GM19238 (cell line): ENCODE measurements around the gene UROD.
"Not testable (repeated sequence)": the region's sequence is repeated elsewhere in the genome, so short reads cannot be mapped to it uniquely, and the experiment has no call there.

Experiments
- DNase-seq: peaks from one replicate; pipeline ENCODE4 v3.0.0; 2011; ENCODE audit warnings: low spot score; ENCODE audit not compliant: insufficient read length

Gene UROD

DNA sequence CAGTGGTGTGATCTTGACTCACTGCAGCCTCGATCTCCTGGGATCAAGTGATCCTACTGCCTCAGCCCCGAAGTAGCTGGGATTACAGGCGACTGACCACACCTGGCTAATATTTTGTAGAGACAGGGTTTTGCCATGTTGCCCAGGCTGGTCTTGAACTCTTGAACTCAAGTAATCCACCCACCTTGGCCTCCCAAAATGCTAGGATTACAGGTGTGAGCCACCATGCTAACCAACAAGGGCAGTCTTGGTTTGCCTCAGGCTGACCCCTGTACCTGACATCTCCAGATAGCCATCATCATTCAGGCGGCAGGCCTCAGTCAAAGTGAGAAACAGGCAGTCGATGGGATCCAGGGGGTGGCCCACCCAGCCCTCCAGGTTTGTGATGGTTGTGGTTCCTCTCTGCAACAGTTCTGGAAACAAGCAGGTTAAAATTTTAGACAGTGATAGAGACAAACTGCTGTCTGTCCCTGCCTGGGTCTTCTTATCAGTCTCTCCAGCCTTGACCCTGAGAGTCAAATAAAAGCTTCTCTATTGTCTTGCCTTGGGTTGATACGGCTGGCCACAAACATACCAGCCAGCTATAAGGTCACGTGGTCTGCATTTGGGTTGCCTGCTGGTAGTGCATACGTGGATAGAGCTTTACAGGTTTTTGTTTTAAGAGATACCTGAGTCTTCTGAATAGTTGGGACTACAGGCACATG is 26.8 kb downstream of the UROD start:
- no peak for DNase-seq

DNA sequence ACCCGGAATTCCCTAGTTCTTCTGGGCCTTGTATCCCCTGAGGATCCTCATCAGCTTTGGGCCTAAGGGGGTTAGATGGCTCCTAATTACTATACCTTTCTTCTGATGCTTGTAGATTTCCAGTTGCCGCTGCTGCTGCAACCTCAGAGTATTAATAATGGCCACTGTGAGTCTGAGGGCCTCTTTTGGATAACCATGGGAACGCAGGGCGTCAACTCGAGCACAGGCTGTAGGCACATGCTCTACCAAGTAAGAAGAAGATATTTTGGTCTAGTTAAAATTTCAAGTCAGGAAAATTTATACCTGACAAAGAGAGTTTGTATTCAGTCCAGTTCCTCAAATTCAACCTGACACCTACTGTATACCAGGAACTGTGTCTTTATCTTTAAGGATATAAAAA is 28.2 kb downstream of the UROD start:
- DNase-seq, result no peak

DNA sequence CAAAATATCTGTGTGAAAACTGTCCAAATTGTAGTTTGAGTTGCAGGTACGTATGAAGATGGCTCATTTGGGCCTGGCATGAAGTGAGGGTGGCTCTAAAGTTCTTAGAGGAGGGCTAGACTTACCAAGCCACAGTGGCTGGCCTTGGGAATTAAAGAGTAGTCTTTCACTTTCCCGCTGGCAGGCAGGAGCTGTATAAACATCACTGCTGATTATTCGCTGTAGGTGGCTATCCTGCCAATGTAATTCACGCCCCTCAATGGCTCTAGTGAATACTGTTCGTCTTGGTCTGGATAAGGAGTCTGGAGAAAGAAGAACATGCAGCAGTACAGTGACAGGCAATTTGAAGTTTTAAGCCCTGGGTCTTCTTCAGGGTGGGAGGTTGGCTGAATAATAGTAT is 31.0 kb downstream of the UROD start:
- no peak for DNase-seq

DNA sequence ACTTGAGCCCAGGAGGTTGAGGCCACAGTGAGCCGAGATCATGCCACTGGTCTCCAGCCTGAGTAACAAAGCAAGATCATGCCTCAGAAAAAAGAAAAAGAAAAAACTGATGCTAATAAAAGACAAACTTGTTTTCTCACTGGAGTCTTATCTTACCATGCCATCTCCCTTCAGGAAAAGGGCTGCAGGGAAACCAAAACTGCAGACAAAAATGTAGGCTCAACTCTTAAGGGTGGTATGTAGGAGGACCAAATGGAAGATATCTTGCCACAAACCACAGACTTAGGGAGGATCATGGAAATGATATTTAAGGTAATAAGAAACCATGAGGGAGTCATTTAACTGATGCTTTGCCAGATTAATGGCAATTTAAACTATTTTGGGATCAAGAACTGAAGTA is 32.9 kb downstream of the UROD start:
- DNase-seq, result no peak

DNA sequence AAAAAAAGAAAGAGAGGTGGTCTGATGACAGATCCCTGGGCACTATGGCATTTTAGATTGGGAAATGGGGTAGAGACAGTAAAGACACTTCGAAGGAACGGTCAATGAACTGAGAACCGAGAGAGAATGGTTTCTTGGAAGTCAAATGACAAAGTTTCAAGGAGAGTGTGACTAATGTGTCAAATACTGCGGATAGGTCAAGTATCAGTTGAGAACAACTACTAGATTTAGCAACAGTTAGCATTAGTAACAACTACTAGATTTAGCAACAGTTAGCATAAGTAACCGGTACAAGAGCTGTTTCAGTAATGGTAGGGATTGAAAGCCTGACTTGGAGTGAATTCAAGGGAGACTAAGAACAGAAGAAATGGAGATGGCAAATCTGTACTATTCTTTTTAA is 35.0 kb downstream of the UROD start:
- DNase-seq, result no peak

DNA sequence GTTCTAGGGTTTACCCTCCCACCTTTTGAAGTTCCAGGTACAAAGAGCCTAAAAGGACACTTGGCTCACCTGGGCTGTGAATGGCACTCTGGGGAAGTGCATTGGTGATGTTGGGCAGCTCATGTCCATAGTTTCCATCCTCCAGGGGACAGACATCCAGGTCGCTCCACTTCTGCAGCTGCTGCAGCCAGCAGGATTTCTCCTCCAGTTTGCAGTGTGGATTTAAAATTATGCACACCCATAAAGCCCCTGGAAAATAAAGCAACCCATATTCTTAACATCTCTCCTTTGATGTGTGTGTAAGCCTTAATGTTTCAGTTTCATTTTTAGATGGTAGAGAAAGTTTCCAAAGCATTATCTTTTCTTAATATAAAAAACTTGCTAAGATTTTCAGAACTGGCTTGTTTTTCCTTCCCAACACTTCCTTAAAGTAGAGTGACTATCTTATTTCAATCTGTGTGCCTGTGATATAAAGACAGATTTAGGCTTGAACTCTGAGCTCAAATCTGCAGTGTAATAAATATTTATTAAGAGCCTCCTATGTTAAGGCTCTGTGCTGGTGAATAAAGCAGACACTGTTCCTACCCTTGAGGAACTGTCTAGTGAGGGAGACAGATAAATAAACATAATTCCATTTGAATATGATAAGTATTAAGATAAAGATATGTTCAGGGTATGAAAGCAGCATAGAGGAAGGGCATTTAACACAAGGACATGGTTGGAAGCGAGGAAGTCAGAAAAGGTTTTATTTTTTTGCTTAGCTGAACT is 39.1 kb downstream of the UROD start:
- no peak for DNase-seq

DNA sequence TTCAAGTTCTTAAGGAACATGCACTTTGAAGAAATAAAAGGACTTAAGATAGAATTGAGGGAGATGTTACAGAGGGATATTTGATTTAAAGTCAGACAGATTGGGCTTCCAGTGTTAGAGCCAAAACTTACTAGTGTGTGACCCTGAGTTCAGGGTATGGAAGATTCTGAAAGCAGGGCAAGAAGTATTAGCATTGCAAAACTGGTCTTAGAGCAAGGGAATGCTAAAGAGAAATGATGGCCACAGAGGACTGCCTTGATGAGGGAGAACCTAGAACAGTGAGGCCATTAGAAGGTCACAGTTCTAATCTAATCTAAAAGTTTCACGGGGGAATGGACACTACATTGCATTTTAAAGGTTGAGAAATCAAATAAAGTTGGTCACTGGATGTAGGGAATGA is 45.5 kb downstream of the UROD start:
- DNase-seq, result no peak

DNA sequence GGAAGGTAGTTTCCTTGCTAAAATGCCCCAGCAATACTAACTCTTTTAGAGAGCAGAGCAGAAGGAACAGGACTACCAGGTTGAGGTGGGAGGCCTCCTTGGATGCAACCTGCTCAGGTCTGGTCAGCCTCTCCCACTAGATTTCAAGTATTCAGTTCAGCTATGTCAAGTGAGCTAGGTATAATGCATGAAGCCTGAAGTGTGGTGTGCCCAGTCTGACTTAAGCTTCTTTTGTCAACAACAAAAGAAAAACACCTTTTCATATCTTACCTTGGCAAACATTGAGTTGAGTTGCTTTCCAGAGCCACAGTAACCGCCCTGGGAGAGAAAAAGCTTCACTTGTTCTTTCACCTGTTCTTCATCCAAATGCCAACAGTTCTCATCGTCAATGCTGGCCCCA is 47.8 kb downstream of the UROD start:
- no peak for DNase-seq

DNA sequence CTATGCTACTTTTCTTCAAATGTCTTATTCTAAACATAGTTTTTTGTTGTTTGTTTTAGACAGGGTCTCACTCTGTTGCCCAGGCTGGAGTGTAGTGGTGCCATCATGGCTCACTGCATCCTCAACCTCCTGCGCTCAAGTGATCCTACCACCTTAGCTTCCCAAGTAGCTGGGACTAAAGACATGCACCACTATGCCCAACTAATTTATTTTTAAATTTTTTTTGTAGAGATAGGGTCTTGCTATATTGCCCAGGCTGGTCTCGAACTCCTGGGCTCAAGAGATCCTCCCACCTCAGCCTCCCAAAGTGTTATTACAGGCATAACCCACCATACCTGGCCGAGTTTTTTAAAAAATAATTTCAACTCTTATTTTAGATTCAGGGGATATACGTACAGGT is 50.4 kb downstream of the UROD start:
- not testable (repeated sequence) for DNase-seq

DNA sequence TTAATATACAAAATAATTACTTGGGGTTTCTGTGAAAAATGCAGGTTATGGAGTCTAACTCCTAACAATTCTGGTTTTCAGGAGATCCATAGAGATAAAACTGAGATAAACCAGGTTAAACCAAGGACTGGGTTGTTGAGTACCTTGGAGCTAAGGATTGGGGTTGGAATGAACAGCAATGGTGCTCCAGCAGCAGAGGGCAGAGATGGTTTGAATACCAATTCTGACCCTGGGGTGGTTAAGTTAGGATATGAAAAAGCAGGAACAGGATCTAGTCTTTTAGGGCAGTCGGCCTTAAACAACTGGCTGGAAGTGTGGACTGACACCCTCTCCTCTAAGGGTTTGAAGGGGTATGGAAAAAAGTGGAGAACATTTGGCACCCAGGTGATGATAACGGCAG is 53.0 kb downstream of the UROD start:
- DNase-seq, result no peak
